Upper lobe of left lung (tissue), 4 donors: ENCODE measurements around the gene SQOR.

Experiments
- CTCF ChIP-seq, 6 experiments: fragments of 450-650 bp in 4 of 6; fragments of 200-600 bp in 2 of 6; sonication (generic) in 2 of 6; IDR thresholded peaks; one replicate each; pipeline ENCODE4 v1.5.1; 2016 to 2019; ENCODE audit warnings: antibody characterized with exemption in 6 of 6
- EP300 ChIP-seq, 4 donors: sonication (generic); formaldehyde crosslinking; IDR thresholded peaks; one replicate each; pipeline ENCODE4 v1.5.1; 2017; ENCODE audit warnings: antibody characterized with exemption in 4 of 4, control low read depth in 2 of 4
- POLR2A ChIP-seq, 4 donors: fragments of 450-650 bp; IDR thresholded peaks; one replicate each; pipeline ENCODE4 v1.5.1; 2016 to 2017; ENCODE audit warnings: antibody characterized with exemption in 4 of 4, mild to moderate bottlenecking in 2 of 4

GRCh38 chr15:45635763-45636292, 999 bp downstream of the SQOR start:
- TF ChIP-seq CTCF (IDR thresholded peaks at IDR 0.05), result no peak
- TF ChIP-seq POLR2A (IDR thresholded peaks at IDR 0.05), result no peak
- no peak for TF ChIP-seq EP300 (IDR thresholded peaks at IDR 0.05)
